Smooth muscle cell (in vitro differentiated cells): ENCODE results near the gene MYL10. TPM values are rescaled to one million over a fixed set of nuclear protein-coding genes. Genes with fewer than 3 reads are reported as not detected.

Source experiments
- DNase-seq: peaks from one replicate; lab custom pipeline; 2025; ENCODE audit not compliant: unreplicated experiment; lab: John Stamatoyannopoulos, UW
- H2AFZ ChIP-seq: fragments of 200-600 bp; sonication (generic); 2 replicates; pipeline ENCODE4 v1.6.0; 2016; ENCODE audit warnings: antibody characterized with exemption, low read depth, mild to moderate bottlenecking
- H3F3A ChIP-seq: fragments of 200-600 bp; sonication (generic); 2 replicates; pipeline ENCODE4 v1.6.0; 2017; ENCODE audit warnings: antibody characterized with exemption, low read depth
- H3K27ac ChIP-seq: fragments of 200-600 bp; sonication (generic); 2 replicates; pipeline ENCODE4 v1.5.1; 2016; ENCODE audit warnings: low read depth, mild to moderate bottlenecking
- H3K27me3 ChIP-seq: fragments of 200-600 bp; sonication (generic); 2 replicates; pipeline ENCODE4 v1.6.1; 2016; ENCODE audit warnings: low read depth, mild to moderate bottlenecking
- H3K36me3 ChIP-seq: fragments of 200-600 bp; sonication (generic); 2 replicates; pipeline ENCODE4 v1.5.1; 2016; ENCODE audit warnings: low read depth
- H3K4me1 ChIP-seq: fragments of 200-600 bp; sonication (generic); 2 replicates; pipeline ENCODE4 v1.5.1; 2016; ENCODE audit warnings: low read depth
- H3K4me2 ChIP-seq: fragments of 200-600 bp; sonication (generic); 2 replicates; pipeline ENCODE4 v1.6.0; 2016; ENCODE audit warnings: mild to moderate bottlenecking
- H3K4me3 ChIP-seq: fragments of 200-600 bp; sonication (generic); 2 replicates; pipeline ENCODE4 v1.5.1; 2016; ENCODE audit warnings: mild to moderate bottlenecking
- H3K79me2 ChIP-seq: fragments of 200-600 bp; sonication (generic); 2 replicates; pipeline ENCODE4 v1.6.0; 2016; ENCODE audit warnings: low read depth, mild to moderate bottlenecking
- H3K9ac ChIP-seq: fragments of 200-600 bp; sonication (generic); 2 replicates; pipeline ENCODE4 v1.6.0; 2016; ENCODE audit warnings: low read depth
- H3K9me3 ChIP-seq: fragments of 200-600 bp; sonication (generic); replicated peaks from 2 replicates; pipeline ENCODE4 v1.5.1; 2016; ENCODE audit warnings: low read depth
- H4K20me1 ChIP-seq: fragments of 200-600 bp; sonication (generic); 2 replicates; pipeline ENCODE4 v1.6.0; 2016; ENCODE audit warnings: low read depth
- WGBS: methylation state at CpG from one replicate; pipeline ENCODE4 v1.1.7; 2016; ENCODE audit warnings: low lambda C conversion rate; 5-methylcytosine and 5-hydroxymethylcytosine counted together
- polyA plus RNA-seq: library from polyadenylated mRNA; unstranded; fragments of >200 nt; fragmentation: Nextera tagmentation; extraction: Ambion mirVana; gene quantifications from 2 replicates; pipeline ENCODE4 v1.2.1, GENCODE V29; 2016
- total RNA-seq: library from RNA; depleted of rRNA; stranded (reverse); fragments of >200 nt; gene quantifications from 2 replicates; pipeline ENCODE4 v1.2.3, GENCODE V29; 2014
- TF ChIP-seq, protein P1 (sequence below): fragments of 200-600 bp; sonication (generic); IDR thresholded peaks from 2 replicates; pipeline ENCODE4 v1.5.1; 2017; ENCODE audit warnings: borderline replicate concordance, mild to moderate bottlenecking, antibody characterized with exemption; ENCODE audit not compliant: insufficient read depth, poor library complexity, severe bottlenecking

The MYL10 gene
- total and polyA plus RNA-seq, 2 experiments from 2014 or later = 5.3 to 32.7 TPM

DNA sequence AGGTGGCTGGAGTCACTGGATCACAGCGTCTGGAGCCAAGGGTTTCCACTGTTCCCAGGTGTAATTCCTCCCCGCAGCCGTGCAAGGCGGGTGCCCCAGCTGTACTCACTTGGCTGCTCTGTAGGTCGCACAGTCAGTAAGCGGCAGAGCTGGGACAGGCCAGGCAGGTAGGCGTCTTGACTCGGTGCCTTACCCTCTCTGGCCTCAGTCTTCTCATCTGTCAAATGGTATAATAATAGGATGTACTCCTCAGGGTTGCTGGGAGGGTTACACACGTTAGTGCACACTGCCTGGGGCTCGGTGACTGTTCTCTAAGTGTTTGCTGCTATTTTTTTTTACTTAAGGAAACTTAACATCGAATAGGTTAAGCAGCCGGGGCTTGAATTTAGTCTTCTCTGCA lies 27.0 kb downstream of the MYL10 start:
- Histone ChIP-seq H3K4me2 (no peak overlapping the region), H3K27me3 (no peaks in the 10 kb centered on the region), H3K79me2 (no peaks in the 10 kb centered on the region), H3K9me3 (no peaks in the 10 kb centered on the region), H2AFZ (no peak overlapping the region), H3K4me1 (peaks cover 6% of the 10 kb centered on the region), H3F3A (no peaks in the 10 kb centered on the region), H3K27ac (peak overlapping the region; percentile 0), H3K36me3 (no peaks in the 10 kb centered on the region), H3K4me3 (no peak overlapping the region), H3K9ac (no peak overlapping the region), H4K20me1 (no peaks in the 10 kb centered on the region)
- no peak for DNase-seq
- WGBS = 72% methylated on average over 12 of the region's 12 CpGs
- TF ChIP-seq, protein P1, sequence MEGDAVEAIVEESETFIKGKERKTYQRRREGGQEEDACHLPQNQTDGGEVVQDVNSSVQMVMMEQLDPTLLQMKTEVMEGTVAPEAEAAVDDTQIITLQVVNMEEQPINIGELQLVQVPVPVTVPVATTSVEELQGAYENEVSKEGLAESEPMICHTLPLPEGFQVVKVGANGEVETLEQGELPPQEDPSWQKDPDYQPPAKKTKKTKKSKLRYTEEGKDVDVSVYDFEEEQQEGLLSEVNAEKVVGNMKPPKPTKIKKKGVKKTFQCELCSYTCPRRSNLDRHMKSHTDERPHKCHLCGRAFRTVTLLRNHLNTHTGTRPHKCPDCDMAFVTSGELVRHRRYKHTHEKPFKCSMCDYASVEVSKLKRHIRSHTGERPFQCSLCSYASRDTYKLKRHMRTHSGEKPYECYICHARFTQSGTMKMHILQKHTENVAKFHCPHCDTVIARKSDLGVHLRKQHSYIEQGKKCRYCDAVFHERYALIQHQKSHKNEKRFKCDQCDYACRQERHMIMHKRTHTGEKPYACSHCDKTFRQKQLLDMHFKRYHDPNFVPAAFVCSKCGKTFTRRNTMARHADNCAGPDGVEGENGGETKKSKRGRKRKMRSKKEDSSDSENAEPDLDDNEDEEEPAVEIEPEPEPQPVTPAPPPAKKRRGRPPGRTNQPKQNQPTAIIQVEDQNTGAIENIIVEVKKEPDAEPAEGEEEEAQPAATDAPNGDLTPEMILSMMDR = no peak

GRCh38 chr7:101599787-101600186 lies 29.3 kb downstream of the MYL10 start:
- WGBS = 92% methylated on average over 3 of the region's 3 CpGs
- H3K4me2 ChIP-seq = no peak overlapping the region

GRCh38 chr7:101598986-101599771 lies 29.9 kb downstream of the MYL10 start:
- no peaks in the 10 kb centered on the region for H3F3A ChIP-seq
- H3K4me1 ChIP-seq = peaks cover 6% of the 10 kb centered on the region
- H3K9ac ChIP-seq = no peak overlapping the region
- no peaks in the 10 kb centered on the region for H3K79me2 ChIP-seq
- DNase-seq = no peak
- no peaks in the 10 kb centered on the region for H3K36me3 ChIP-seq
- TF ChIP-seq, protein P1 = no peak
- WGBS = 89% methylated on average over 16 of the region's 16 CpGs
- H2AFZ ChIP-seq = no peak overlapping the region
- H3K4me3 ChIP-seq = no peak overlapping the region
- H3K4me2 ChIP-seq = no peak overlapping the region
- no peaks in the 10 kb centered on the region for H3K9me3 ChIP-seq
- H3K27ac ChIP-seq = peak overlapping the region; percentile 38
- H3K27me3 ChIP-seq = no peaks in the 10 kb centered on the region
- H4K20me1 ChIP-seq = no peaks in the 10 kb centered on the region

More at GRCh38 chr7:101599787-101600186, 29.3 kb downstream of the MYL10 start:
- H3K4me1 ChIP-seq = peaks cover 6% of the 10 kb centered on the region
- no peaks in the 10 kb centered on the region for H3K27me3 ChIP-seq
- H3F3A ChIP-seq = no peaks in the 10 kb centered on the region
- TF ChIP-seq, protein P1 = no peak
- H3K27ac ChIP-seq = no peak overlapping the region
- DNase-seq = no peak
- no peaks in the 10 kb centered on the region for H4K20me1 ChIP-seq
- no peaks in the 10 kb centered on the region for H3K36me3 ChIP-seq
- H3K79me2 ChIP-seq = no peaks in the 10 kb centered on the region
- no peak overlapping the region for H2AFZ ChIP-seq
- no peak overlapping the region for H3K9ac ChIP-seq
- H3K9me3 ChIP-seq = no peaks in the 10 kb centered on the region
- H3K4me3 ChIP-seq = no peak overlapping the region
